Stimulated activated CD4-positive, alpha-beta T cell treated with anti-CD3 and anti-CD28 coated beads, Interleukin-1b, Interleukin-23, amount 100 ng/mL, for 24 hours (primary cell): ENCODE measurements around the gene PIK3AP1.
"Not testable (repeated sequence)": the region's sequence is repeated elsewhere in the genome, so short reads cannot be mapped to it uniquely, and the experiment has no call there.

ENCODE experiments used
- DNase-seq, 4 experiments: peaks; one replicate each; pipeline ENCODE4 v3.0.0-alpha.2; 2020; ENCODE audit warnings: low read depth in 4 of 4, low spot score in 1 of 4

The PIK3AP1 gene

DNA sequence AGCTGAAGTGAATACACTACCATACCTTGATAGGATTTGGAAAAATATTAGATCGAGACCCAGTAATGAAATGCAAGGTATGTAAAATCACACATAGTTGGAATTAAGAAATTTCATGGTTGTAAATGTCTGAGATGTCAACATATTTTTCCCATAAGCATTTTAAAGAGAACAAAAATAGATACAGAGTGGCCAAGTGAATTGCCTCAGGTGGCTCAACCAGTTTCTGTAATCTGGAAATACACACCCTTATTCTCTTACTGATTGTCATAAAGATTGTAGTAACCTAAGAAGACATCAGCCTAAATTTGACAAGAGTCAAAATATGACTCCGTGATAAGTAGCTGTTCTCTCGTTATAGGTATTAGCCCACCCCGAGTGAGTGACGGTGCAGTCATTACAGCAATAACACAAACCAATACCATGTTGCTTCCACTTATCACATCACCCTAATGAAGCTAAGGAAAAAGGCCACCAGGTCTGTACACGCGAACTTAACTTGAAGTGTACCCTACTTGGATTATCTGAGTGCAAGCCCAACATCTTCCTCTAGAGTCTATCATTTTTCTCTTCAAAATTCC, 23.4 kb downstream of the PIK3AP1 start:
- DNase-seq = no peak

DNA sequence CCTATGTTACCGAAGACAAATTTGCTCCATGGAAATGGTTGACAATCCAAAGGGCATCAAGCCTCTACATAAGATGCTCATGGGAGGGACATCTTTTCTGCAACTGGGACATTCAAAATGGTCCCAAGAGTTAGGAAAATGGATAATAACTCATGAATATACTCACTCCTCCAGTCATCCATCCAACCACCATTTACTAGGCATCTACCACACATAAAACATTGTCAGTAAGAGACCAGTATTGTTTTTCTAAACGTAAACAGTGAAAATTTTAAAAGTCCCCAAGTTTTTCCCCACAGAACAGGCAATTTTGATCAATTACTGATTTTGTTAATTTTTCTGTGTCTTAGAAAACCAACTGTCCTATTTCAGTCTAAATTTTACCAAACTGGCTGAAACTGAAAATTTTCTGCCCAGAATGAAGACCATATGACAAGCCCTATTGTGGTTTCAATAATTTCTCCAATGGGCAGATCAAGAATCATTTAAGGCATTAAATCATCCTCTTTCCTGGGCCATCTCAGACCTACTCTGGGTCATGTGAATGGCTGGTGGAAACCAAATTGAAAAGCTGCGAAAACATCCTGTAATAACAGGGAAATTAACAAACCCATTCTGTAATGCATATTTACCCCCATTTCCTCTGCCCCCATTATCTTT, 24.2 kb downstream of the PIK3AP1 start:
- DNase-seq = no peak

GRCh38 chr10:96695366-96695765, 24.9 kb downstream of the PIK3AP1 start:
- DNase-seq = no peak

GRCh38 chr10:96693431-96693830, 26.9 kb downstream of the PIK3AP1 start:
- DNase-seq = no peak

DNA sequence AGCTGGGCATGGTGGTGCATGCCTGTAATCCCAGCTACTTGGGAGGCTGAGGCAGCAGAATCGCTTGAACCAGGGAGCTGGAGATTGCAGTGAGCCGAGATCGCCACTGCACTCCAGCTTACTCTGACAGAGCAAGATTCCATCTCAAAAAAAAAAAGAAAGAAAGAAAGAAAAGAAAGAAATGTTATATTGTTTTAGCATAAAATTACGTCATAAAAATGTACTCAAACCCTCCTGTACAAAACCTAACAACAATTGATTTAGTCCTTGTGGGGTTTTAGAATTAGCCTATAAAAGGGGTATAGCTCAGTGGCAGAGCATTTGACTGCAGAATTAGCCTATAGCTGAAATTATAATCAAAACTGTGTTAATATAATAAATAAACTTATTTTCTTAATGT, 27.9 kb downstream of the PIK3AP1 start:
- no peak for DNase-seq

DNA sequence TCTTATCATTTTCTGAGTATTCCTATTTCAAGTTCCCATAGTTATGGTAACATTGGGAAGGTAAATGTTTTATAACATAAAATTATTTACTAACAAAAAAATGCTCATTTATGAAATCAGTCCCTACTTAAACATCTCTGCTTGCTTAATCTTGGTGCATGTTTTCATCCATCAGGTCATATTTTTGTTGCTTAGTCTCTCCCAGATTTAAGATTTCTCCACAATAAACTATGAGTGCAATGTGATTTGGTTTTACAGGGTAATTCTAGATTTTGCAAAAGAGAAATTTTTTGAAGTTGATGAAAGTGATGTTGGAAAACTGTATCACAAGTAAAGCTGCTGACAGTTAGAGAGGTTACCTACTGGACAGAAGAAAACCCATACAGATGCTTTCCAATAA, 28.6 kb downstream of the PIK3AP1 start:
- DNase-seq = no peak

- DNase-seq = no peak
Measured at GRCh38 chr10:96690755-96691730, 29.3 kb downstream of the PIK3AP1 start.

DNA sequence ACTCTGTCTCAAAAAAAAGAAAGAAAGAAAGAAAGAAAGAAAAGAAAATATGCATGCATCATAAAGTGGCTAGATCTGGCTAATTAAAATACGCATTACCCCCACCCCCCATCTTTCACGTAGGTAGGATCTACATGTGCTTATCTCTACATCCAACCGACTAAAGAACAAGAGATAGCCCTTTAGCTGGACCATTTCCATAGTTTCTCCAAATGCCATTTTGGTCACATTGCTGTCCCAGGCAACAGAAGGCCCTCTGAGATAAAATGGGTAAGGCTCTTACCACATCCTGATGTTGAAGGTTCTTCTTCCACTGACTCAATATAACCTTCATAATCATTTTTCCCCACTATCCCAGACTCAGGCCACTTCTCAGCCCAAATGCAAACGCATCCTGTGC, 31.5 kb downstream of the PIK3AP1 start:
- DNase-seq = no peak

GRCh38 chr10:96687317-96688012, 32.8 kb downstream of the PIK3AP1 start:
- DNase-seq = no peak

DNA sequence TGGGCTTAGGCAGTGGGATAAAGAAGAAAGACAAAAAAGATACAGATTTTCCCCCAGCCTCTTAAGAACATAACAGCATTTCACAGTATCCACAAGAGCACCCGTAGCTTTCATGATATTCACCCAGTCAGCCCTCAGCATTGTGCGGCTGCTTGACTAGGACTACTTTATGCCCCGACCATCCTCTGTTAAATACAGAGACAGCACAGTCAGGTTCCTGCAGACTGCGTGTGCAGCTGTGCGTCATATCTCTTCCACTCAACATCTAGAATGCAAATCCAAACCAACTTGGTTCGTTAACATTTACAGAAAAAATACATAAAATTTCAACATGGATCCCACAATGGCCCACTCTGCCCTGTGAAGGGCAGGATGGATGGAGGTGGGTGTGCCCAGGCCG, 33.8 kb downstream of the PIK3AP1 start:
- no peak for DNase-seq

DNA sequence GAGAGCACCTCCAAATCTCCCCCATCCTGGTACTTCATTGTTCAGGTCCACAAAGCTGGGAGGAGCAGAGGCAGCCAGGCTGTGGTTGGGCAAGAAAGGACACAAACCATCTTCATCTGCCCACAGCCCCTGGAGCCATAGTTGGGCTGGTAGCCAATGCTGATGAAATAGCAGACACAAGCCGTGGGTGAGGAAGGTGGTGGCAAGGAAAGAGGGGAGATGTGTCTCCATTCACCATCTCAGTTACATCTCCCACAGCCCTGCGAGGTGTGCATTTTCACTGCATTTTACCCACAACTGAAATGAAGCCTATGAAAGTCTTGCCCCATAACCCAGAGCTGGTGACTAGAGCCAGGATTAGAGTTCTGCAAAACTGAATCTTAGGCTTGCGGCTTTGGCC, 35.0 kb downstream of the PIK3AP1 start:
- DNase-seq = no peak

DNA sequence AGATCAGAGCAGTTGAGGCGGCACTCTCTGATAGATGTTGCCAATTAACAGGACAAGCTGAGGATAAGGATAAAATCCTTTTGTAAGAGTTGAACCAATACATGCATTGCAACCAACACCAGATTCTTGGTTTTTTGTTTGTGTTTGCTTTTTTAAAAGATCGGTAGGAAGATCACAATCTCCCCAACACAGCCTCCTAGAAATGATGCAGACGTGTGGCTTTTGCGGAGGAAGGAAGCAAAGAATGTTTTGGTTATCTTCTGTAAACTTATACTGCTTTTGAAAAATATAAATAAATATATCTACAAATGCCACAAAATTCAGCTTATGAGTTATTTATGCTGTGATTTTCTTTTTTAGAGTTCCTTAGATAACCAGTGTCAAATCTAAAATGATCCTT, 35.5 kb downstream of the PIK3AP1 start:
- DNase-seq = no peak

- DNase-seq = no peak
Measured at GRCh38 chr10:96683710-96684109, 36.6 kb downstream of the PIK3AP1 start.

DNA sequence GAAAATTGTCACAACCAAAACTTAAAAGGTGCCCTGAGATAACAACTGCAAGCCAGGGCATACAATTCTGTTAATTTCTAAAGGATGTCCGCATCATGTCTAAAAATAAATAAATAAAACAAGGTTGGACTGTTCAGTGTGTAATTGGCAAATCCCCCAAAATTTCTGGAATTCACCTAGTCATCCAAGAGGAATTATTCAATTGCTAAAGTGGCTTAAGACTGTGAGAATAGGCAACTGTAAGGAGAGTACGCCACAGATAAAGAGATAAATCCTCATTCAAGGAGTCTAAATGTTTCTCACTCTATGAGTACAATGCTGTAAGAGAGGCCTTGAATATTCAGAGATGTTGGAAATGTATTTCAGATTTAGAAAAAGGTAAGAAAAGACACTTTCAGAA, 37.2 kb downstream of the PIK3AP1 start:
- DNase-seq = no peak

- no peak for DNase-seq
Measured at GRCh38 chr10:96681524-96681923, 38.8 kb downstream of the PIK3AP1 start.

DNA sequence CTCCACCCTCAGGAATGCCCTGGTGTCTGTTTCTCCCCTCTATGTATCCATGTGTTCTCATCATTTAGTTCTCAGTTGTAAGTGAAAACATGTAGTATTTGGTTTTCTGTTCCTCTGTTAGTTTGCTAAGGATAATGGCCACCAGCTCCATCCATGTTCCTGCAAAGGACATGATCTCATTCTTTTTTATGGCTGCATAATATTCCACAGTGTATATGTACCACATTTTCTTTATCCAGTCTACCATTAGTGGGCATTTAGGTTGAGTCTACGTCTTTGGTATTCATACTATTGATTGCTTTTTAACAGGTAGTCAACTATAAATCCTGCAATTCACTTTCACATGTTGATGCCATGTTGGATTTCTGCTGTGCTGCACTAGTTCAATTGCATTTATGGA, 39.9 kb downstream of the PIK3AP1 start:
- DNase-seq = not testable (repeated sequence)

GRCh38 chr10:96678725-96679124, 41.6 kb downstream of the PIK3AP1 start:
- DNase-seq = no peak

GRCh38 chr10:96676272-96677112, 43.8 kb downstream of the PIK3AP1 start:
- no peak for DNase-seq

- no peak for DNase-seq
Measured at GRCh38 chr10:96675846-96676245, 44.5 kb downstream of the PIK3AP1 start.

GRCh38 chr10:96673318-96674099, 46.8 kb downstream of the PIK3AP1 start:
- DNase-seq = no peak
